A549 (cell line): ENCODE measurements around the gene IFT25. TPM values are rescaled to one million over a fixed set of nuclear protein-coding genes. Genes with fewer than 3 reads are reported as not detected.

Experiments used
- ATAC-seq, 2 experiments: fragments of 200-7000 bp in 1 of 2; fragments of >200 bp in 1 of 2; cut with Nextera tagmentation in 1 of 2; cut with Tn5 transposase in 1 of 2; 3 replicates each; pipeline versions ENCODE4 v1.8.0 to v1.9.1; 2018 to 2020; ENCODE audit warnings: mild to moderate bottlenecking in 1 of 2, moderate library complexity in 1 of 2
- CTCF ChIA-PET: fragments of 300-600 bp; sonication (Branson Sonifier 250); formaldehyde crosslinking; extraction: SDS; loops from one replicate; lab custom pipeline; 2021; ENCODE audit warnings: antibody characterized with exemption, inconsistent platforms; lab: Yijun Ruan, JAX
- POLR2A ChIA-PET: fragments of 350-600 bp; formaldehyde crosslinking; extraction: SDS; loops from one replicate; lab custom pipeline; 2021; ENCODE audit warnings: antibody characterized with exemption, inconsistent platforms; lab: Yijun Ruan, JAX
- DNase-seq, 2 experiments: peaks; one replicate each; pipeline versions ENCODE4 v3.0.0 to v3.0.0-alpha.2; 2011 to 2016; ENCODE audit warnings: low read depth in 1 of 2, low spot score in 1 of 2
- FAIRE-seq: peaks from 2 replicates; lab custom pipeline; 2011; peaks lifted over from hg19 to GRCh38; lab: Jason Lieb, UNC
- H3K27ac ChIP-seq, 2 experiments: fragments of >200 bp; sonication (Bioruptor Twin); formaldehyde crosslinking; 3 replicates each; pipeline ENCODE4 v1.5.1; 2016 to 2017
- H3K4me1 ChIP-seq: fragments of >200 bp; sonication (Bioruptor Twin); formaldehyde crosslinking; 3 replicates; pipeline ENCODE4 v1.6.1; 2016
- H3K4me2 ChIP-seq: fragments of >200 bp; sonication (Bioruptor Twin); formaldehyde crosslinking; 3 replicates; pipeline ENCODE4 v1.6.1; 2016
- H3K4me3 ChIP-seq: fragments of >200 bp; sonication (Bioruptor Twin); formaldehyde crosslinking; 3 replicates; pipeline ENCODE4 v1.5.1; 2016
- H3K9me3 ChIP-seq: fragments of >200 bp; sonication (Bioruptor Twin); formaldehyde crosslinking; 3 replicates; pipeline ENCODE4 v1.6.1; 2016
- CBX2 ChIP-seq: fragments of 200-600 bp; sonication (generic); IDR thresholded peaks from 2 replicates; pipeline ENCODE4 v1.6.1; 2016; ENCODE audit warnings: low read depth, mild to moderate bottlenecking, borderline replicate concordance
- CBX8 ChIP-seq: fragments of 200-600 bp; sonication (generic); IDR thresholded peaks from 2 replicates; pipeline ENCODE4 v1.6.1; 2016
- CEBPB ChIP-seq, 2 experiments: fragments of >200 bp in 1 of 2; sonication (Bioruptor Twin) in 1 of 2; formaldehyde crosslinking in 1 of 2; IDR thresholded peaks; 2 replicates each; pipeline ENCODE4 v1.6.1; 2012 to 2016
- CHD2 ChIP-seq: fragments of 150-350 bp; IDR thresholded peaks from 2 replicates; pipeline ENCODE4 v1.6.1; 2014; ENCODE audit warnings: low read length; ENCODE audit not compliant: partially characterized antibody
- E2F6 ChIP-seq: IDR thresholded peaks from 2 replicates; pipeline ENCODE4 v1.6.1; 2012; ENCODE audit warnings: low read depth, borderline replicate concordance
- EHF ChIP-seq: fragments of 250-450 bp; sonication (Bioruptor Pico); IDR thresholded peaks from 2 replicates; pipeline ENCODE4 v1.5.0; 2020; ENCODE audit warnings: mild to moderate bottlenecking
- ELK1 ChIP-seq: fragments of 150-350 bp; IDR thresholded peaks from 2 replicates; pipeline ENCODE4 v1.6.1; 2014; ENCODE audit warnings: low read depth, mild to moderate bottlenecking, low read length
- EP300 ChIP-seq, 2 experiments: fragments of >200 bp; sonication (Bioruptor Twin); formaldehyde crosslinking; IDR thresholded peaks; 2 replicates in 1 of 2; 3 replicates in 1 of 2; pipeline ENCODE4 v1.6.1; 2016 to 2017
- FOSL2 ChIP-seq, 2 experiments: fragments of 450-650 bp in 1 of 2; fragments of >200 bp in 1 of 2; sonication (Bioruptor Twin) in 1 of 2; formaldehyde crosslinking; IDR thresholded peaks; 2 replicates each; pipeline versions ENCODE4 v1.5.0 to v1.6.1; 2016 to 2020; ENCODE audit warnings: mild to moderate bottlenecking in 1 of 2, moderate library complexity in 1 of 2
- HOXA7 ChIP-seq: fragments of 250-450 bp; sonication (Bioruptor Pico); IDR thresholded peaks from 2 replicates; pipeline ENCODE4 v1.5.0; 2020; ENCODE audit warnings: mild to moderate bottlenecking, moderate library complexity
- HOXB5 ChIP-seq: fragments of 250-450 bp; sonication (Bioruptor Pico); IDR thresholded peaks from 2 replicates; pipeline ENCODE4 v1.5.0; 2020; ENCODE audit warnings: mild to moderate bottlenecking, moderate library complexity
- JUN ChIP-seq, 2 experiments: fragments of >200 bp; sonication (Bioruptor Twin); formaldehyde crosslinking; IDR thresholded peaks; 2 replicates in 1 of 2; 3 replicates in 1 of 2; pipeline ENCODE4 v1.6.1; 2016 to 2017
- JUNB ChIP-seq: fragments of >200 bp; sonication (Bioruptor Twin); formaldehyde crosslinking; IDR thresholded peaks from 2 replicates; pipeline ENCODE4 v1.6.1; 2016
- KDM1A ChIP-seq: fragments of 200-600 bp; sonication (generic); IDR thresholded peaks from 2 replicates; pipeline ENCODE4 v1.6.1; 2016; ENCODE audit warnings: low read depth, mild to moderate bottlenecking
- MYC ChIP-seq: IDR thresholded peaks from 2 replicates; pipeline ENCODE4 v1.6.1; 2012; ENCODE audit warnings: mild to moderate bottlenecking, inconsistent platforms, low read length, improper control_type of control experiment, borderline replicate concordance
- NPAS2 ChIP-seq: fragments of 250-450 bp; sonication (Bioruptor Pico); IDR thresholded peaks from 2 replicates; pipeline ENCODE4 v1.8.0; 2022; ENCODE audit warnings: mild to moderate bottlenecking, moderate library complexity, borderline replicate concordance
- RARB ChIP-seq: fragments of 250-450 bp; sonication (Bioruptor Pico); IDR thresholded peaks from 2 replicates; pipeline ENCODE4 v1.8.0; 2021; ENCODE audit warnings: mild to moderate bottlenecking, moderate library complexity
- RCOR1 ChIP-seq: fragments of 150-350 bp; IDR thresholded peaks from 2 replicates; pipeline ENCODE4 v1.6.1; 2014; ENCODE audit warnings: antibody characterized with exemption, low read length, low read depth
- SREBF2 ChIP-seq: fragments of 450-650 bp; IDR thresholded peaks from 2 replicates; pipeline ENCODE4 v1.6.1; 2014; ENCODE audit warnings: mild to moderate bottlenecking, moderate library complexity
- USF2 ChIP-seq: fragments of 450-650 bp; IDR thresholded peaks from 2 replicates; pipeline ENCODE4 v1.6.1; 2014; ENCODE audit warnings: antibody characterized with exemption
- ZC3H11A ChIP-seq: fragments of 450-650 bp; IDR thresholded peaks from 2 replicates; pipeline ENCODE4 v1.6.1; 2014; ENCODE audit warnings: antibody characterized with exemption, mild to moderate bottlenecking
- ZFP36 ChIP-seq: fragments of 450-650 bp; IDR thresholded peaks from 2 replicates; pipeline ENCODE4 v1.6.1; 2014; ENCODE audit warnings: borderline replicate concordance; ENCODE audit not compliant: partially characterized antibody
- ZNF302 ChIP-seq: fragments of 250-450 bp; sonication (Bioruptor Pico); IDR thresholded peaks from 2 replicates; pipeline ENCODE4 v1.9.0; 2021; ENCODE audit warnings: inconsistent platforms, mild to moderate bottlenecking, moderate library complexity
- WGBS: methylation state at CpG from one replicate; pipeline ENCODE4 v1.1.6; 2017; ENCODE audit errors: missing lambda C conversion rate; 5-methylcytosine and 5-hydroxymethylcytosine counted together
- polyA plus RNA-seq, 4 experiments: library from polyadenylated mRNA; depleted of rRNA in 3 of 4; stranded (reverse); fragments of >200 nt; fragmentation: RNase III in 1 of 4; extraction: RNeasy Plus Mini Kit Qiagen cat#74134 plus additional on column Dnase treatment in 1 of 4; gene quantifications; 2 replicates in 3 of 4; 3 replicates in 1 of 4; pipeline ENCODE4 v1.2.3, GENCODE V29; 2011 to 2017
- TF ChIP-seq, protein P1 (sequence below): IDR thresholded peaks from 2 replicates; pipeline ENCODE4 v1.6.1; 2012
- TF ChIP-seq, protein P2 (sequence below): fragments of 250-450 bp; sonication (Bioruptor Pico); IDR thresholded peaks from 2 replicates; pipeline ENCODE4 v1.5.0; 2020; ENCODE audit warnings: low read depth, mild to moderate bottlenecking, moderate library complexity
- TF ChIP-seq, protein P3 (sequence below): fragments of >200 bp; sonication (Bioruptor Twin); formaldehyde crosslinking; IDR thresholded peaks from 3 replicates; pipeline ENCODE4 v1.5.1; 2016

The IFT25 gene
- polyA plus RNA-seq, 2 of the 4 experiments (the other 2 are of a cell fraction): 39.0 to 49.4 TPM

- TF ChIP-seq EHF (no peak), ZC3H11A (no peak), ZNF302 (no peak), ELK1 (no peak), ZFP36 (no peak), KDM1A (no peak), RCOR1 (no peak), JUN (IDR thresholded peaks at IDR 0.05) (no peak), CBX8 (no peak), NPAS2 (no peak), HOXB5 (CRISPR knock-in tag) (no peak)
- H3K9me3 ChIP-seq: no peaks in the 10 kb centered on the region
- H3K27ac ChIP-seq: peak overlapping the region; percentile 93 to 96
- DNase-seq (no peak), ATAC-seq (no peak), FAIRE-seq (no peak)
- H3K4me3 ChIP-seq: peak overlapping the region; percentile 72
- peak overlapping the region; percentile 72 for H3K4me2 ChIP-seq
- WGBS: 1% methylated on average over 14 of the region's 16 CpGs
- CTCF ChIA-PET: interaction anchor here (1.4 to 3.0 kb wide), 4 partner anchors 14 to 84 kb away, joined by 3 to 9 read pairs (median 4); no protein-coding TSS in a partner anchor
- POLR2A ChIA-PET: interaction anchor here (0.8 to 1.6 kb wide), 7 partner anchors 9 to 85 kb away, joined by 3 to 17 read pairs (median 5); partner anchors contain the start of gene YIPF1
- peaks cover 9% of the 10 kb centered on the region; the same call in 2 of the 3 replicates for H3K4me1 ChIP-seq
Measured at GRCh38 chr1:53945183-53945432, 391 bp downstream of the IFT25 start.

- H3K4me1 ChIP-seq: peaks cover 9% of the 10 kb centered on the region; the same call in 2 of the 3 replicates
- CTCF ChIA-PET: interaction anchor here (1.4 to 3.0 kb wide), 4 partner anchors 13 to 84 kb away, joined by 3 to 9 read pairs (median 4); no protein-coding TSS in a partner anchor
Measured at GRCh38 chr1:53944469-53945182, 873 bp downstream of the IFT25 start.

DNA sequence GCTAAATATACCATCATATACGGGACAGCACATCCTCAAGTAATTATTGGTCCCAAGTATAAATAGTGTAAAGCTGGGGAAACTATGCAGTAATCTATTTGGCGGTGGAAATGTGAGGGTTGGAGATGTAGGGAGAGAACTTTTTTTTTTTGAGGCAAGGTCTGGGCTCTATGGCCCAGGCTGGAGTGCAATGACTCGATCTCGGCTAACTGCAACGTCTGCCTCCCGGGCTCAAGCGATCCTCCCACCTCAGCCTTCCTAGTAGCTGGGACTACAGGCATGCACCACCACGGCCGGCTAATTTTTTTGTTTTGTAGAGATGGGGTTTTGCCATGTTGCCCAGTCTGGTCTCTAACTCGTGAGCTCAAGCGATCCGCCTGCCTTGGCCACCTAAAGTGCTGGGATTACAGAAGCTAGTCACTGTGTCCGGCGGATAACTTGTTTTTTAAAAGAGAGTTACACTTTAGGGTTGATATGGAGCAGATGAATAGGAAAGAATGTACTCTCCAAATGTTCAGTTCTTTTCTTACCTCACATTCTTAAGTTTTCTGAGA lies 1.9 kb downstream of the IFT25 start:
- no peak overlapping the region for H3K27ac ChIP-seq
- no peak for ATAC-seq
- TF ChIP-seq, protein P1, sequence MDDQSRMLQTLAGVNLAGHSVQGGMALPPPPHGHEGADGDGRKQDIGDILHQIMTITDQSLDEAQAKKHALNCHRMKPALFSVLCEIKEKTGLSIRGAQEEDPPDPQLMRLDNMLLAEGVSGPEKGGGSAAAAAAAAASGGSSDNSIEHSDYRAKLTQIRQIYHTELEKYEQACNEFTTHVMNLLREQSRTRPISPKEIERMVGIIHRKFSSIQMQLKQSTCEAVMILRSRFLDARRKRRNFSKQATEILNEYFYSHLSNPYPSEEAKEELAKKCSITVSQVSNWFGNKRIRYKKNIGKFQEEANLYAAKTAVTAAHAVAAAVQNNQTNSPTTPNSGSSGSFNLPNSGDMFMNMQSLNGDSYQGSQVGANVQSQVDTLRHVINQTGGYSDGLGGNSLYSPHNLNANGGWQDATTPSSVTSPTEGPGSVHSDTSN: no peak
- TF ChIP-seq USF2 (no peak), JUNB (no peak), SREBF2 (no peak), CBX2 (no peak), JUN (IDR thresholded peaks at IDR 0.05) (no peak), CHD2 (no peak)
- TF ChIP-seq, protein P2, sequence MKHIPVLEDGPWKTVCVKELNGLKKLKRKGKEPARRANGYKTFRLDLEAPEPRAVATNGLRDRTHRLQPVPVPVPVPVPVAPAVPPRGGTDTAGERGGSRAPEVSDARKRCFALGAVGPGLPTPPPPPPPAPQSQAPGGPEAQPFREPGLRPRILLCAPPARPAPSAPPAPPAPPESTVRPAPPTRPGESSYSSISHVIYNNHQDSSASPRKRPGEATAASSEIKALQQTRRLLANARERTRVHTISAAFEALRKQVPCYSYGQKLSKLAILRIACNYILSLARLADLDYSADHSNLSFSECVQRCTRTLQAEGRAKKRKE (CRISPR knock-in tag): no peak
- TF ChIP-seq, protein P3, sequence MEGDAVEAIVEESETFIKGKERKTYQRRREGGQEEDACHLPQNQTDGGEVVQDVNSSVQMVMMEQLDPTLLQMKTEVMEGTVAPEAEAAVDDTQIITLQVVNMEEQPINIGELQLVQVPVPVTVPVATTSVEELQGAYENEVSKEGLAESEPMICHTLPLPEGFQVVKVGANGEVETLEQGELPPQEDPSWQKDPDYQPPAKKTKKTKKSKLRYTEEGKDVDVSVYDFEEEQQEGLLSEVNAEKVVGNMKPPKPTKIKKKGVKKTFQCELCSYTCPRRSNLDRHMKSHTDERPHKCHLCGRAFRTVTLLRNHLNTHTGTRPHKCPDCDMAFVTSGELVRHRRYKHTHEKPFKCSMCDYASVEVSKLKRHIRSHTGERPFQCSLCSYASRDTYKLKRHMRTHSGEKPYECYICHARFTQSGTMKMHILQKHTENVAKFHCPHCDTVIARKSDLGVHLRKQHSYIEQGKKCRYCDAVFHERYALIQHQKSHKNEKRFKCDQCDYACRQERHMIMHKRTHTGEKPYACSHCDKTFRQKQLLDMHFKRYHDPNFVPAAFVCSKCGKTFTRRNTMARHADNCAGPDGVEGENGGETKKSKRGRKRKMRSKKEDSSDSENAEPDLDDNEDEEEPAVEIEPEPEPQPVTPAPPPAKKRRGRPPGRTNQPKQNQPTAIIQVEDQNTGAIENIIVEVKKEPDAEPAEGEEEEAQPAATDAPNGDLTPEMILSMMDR: no peak

More at GRCh38 chr1:53944469-53945182, 873 bp downstream of the IFT25 start:
- peak overlapping the region; percentile 72 for H3K4me3 ChIP-seq
- POLR2A ChIA-PET: interaction anchor here (1.0 to 1.2 kb wide), 2 partner anchors 8 to 10 kb away, joined by 3 to 6 read pairs; no protein-coding TSS in a partner anchor
- peak overlapping the region; percentile 72 for H3K4me2 ChIP-seq
- peak overlapping the region; percentile 93 to 96 for H3K27ac ChIP-seq
- TF ChIP-seq FOSL2 (IDR thresholded peaks at IDR 0.05) (no peak), FOSL2 (CRISPR knock-in tag; IDR thresholded peaks at IDR 0.05) (no peak), EP300 (IDR thresholded peaks at IDR 0.05) (no peak), ELK1 (no peak), MYC (no peak), RARB (CRISPR knock-in tag) (no peak), CEBPB (IDR thresholded peaks at IDR 0.05) (no peak), E2F6 (no peak), HOXA7 (CRISPR knock-in tag) (no peak)
- WGBS: 75% methylated on average over 20 of the region's 20 CpGs
- DNase-seq (no peak), ATAC-seq (peak in 1 of 2 experiments; percentile 2; a peak in 3 of 6 replicates), FAIRE-seq (no peak)
- no peaks in the 10 kb centered on the region for H3K9me3 ChIP-seq

More for the DNA sequence above, 1.9 kb downstream of the IFT25 start:
- DNase-seq (no peak), FAIRE-seq (no peak)
- ChIA-PET POLR2A (no interaction called here), CTCF (interaction anchor here (0.6 to 1.4 kb wide), 2 partner anchors 12 to 353 kb away, joined by 3 to 4 read pairs; no protein-coding TSS in a partner anchor)
- 94% methylated on average over 14 of the region's 14 CpGs for WGBS
- no peak overlapping the region for H3K4me2 ChIP-seq
- no peaks in the 10 kb centered on the region for H3K9me3 ChIP-seq
- no peak overlapping the region for H3K4me3 ChIP-seq
- peaks cover 9% of the 10 kb centered on the region; the same call in 2 of the 3 replicates for H3K4me1 ChIP-seq
